Eye (tissue), 1 donor: ENCODE results near the gene LRP1.
A peak's percentile ranks its signal among the peaks of the same experiment; 100 is the strongest.

ENCODE experiments used
- DNase-seq: peaks from one replicate; pipeline ENCODE4 v3.0.0-alpha.2; 2015

LRP1 gene

GRCh38 chr12:57157588-57158173 lies 29.4 kb downstream of the LRP1 start:
- DNase-seq = no peak

DNA sequence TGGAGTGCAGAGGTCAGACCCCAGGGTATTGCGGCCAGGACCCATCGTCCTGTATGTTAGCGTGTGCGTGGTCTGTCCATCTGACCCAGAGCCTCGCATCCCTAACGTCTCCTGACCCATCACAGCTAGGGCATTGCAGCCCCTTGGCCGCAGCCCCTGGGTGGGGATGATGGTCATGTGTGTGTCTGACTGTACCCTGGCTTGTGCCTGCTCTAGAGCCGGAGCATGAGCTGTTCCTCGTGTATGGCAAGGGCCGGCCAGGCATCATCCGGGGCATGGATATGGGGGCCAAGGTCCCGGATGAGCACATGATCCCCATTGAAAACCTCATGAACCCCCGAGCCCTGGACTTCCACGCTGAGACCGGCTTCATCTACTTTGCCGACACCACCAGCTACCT lies 29.9 kb downstream of the LRP1 start:
- no peak for DNase-seq

DNA sequence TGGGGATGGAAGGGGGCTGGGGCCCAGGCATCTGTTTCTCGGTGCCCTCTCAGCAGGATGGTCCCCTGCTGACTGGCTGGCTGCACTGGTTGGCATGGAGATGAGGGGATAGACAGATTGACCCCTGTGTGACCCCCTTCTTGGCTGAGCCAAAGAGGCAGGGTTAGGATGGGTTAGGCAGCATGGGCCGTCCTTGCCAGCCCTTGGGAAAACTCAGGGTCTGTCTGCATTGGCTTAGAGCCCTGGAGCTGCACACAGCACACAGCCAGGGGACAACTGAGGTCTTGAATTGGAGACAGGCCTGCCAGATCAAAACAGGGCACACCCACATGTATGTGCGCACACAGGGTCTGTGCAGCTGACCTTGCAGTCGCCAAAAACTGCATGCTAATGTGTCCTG lies 30.4 kb downstream of the LRP1 start:
- DNase-seq = peak; percentile 55

GRCh38 chr12:57159311-57159710 lies 31.0 kb downstream of the LRP1 start:
- no peak for DNase-seq

DNA sequence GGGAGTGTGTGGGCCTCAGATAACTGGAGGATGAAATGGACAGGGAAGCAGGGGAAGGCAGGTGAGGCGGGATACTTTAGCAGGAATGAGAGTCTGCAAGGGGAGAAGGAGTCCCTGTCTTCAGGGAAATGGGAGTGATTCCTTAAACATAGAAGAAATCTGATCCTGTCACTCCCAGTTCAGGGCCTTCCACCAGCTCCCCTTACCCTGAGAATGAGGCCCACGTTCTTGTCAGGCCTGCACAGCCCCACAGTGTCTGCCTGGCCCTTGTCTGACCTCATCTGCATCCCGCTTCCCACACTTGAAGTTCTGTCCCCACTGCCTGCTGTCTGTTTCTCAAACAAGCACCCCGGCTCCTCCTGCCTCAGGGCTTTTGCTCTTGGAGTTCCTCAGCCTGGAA lies 31.8 kb downstream of the LRP1 start:
- DNase-seq = no peak

DNA sequence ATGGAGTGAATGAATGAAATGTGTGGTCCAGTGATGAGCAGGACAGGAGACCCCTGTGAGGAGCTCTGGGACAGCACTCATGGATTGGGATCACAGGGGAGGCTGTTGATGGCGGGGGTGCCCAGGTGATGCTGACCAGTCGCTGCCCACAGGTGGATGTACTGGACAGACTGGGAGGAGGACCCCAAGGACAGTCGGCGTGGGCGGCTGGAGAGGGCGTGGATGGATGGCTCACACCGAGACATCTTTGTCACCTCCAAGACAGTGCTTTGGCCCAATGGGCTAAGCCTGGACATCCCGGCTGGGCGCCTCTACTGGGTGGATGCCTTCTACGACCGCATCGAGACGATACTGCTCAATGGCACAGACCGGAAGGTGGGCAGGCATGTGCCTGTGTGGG lies 32.5 kb downstream of the LRP1 start:
- DNase-seq = no peak

- no peak for DNase-seq
These were observed 33.2 kb downstream of the LRP1 start for GRCh38 chr12:57161491-57161890.

- no peak for DNase-seq
These were observed 34.4 kb downstream of the LRP1 start for GRCh38 chr12:57162553-57163125.

DNA sequence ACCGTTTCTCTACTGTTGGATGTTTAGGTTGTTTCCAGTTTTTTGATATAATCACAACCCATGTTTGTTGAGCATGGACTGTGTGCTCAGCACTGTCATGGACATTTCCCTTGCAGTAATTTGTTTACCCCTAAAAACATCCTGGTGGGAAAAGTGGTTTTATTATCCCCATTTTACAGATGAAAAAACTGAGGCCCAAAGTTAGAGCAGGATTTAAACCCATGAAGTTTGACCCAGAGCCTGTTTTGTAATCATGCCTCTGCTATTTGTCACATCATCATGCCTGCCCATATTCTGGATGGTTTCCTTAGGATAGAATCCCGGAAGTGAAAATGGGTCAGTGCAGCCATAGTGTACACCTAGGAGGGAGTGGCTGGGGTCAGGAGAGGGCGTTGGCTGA lies 36.2 kb downstream of the LRP1 start:
- no peak for DNase-seq

DNA sequence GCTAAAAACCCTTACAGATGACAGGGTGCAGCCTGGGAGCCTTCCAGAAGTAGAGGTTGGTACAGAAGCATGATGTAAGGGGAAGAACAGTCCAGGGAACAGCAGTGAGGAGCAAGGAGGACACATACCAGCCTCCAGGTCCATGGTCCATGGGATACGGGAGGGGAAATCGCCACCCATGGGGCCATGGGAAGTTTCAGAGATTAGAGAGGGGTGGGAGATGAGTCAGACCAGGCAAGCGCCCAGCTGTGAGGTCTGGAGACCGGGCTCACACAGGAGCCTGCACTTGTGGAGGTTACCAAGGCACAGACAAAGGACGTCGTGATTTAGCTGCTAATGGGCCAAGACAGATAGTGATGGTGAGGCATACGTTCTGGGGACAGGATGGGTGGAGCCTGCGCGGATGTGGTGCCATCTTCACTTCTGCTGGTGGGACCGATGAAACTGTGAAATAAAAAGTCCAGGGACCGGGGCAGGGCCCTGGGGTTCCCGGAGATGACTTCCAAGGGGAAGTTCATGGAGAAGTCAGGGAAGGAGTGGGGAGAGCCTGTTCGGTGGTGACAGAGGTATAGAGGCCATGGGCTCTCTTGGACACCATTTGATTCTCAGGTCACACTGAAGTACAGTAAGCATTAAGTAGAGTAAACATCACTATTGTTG lies 36.8 kb downstream of the LRP1 start:
- no peak for DNase-seq

- no peak for DNase-seq
These were observed 37.5 kb downstream of the LRP1 start for GRCh38 chr12:57165741-57166140.

- DNase-seq = no peak
These were observed 38.7 kb downstream of the LRP1 start for GRCh38 chr12:57166971-57167371.

- no peak for DNase-seq
These were observed 39.8 kb downstream of the LRP1 start for GRCh38 chr12:57168058-57168457.

DNA sequence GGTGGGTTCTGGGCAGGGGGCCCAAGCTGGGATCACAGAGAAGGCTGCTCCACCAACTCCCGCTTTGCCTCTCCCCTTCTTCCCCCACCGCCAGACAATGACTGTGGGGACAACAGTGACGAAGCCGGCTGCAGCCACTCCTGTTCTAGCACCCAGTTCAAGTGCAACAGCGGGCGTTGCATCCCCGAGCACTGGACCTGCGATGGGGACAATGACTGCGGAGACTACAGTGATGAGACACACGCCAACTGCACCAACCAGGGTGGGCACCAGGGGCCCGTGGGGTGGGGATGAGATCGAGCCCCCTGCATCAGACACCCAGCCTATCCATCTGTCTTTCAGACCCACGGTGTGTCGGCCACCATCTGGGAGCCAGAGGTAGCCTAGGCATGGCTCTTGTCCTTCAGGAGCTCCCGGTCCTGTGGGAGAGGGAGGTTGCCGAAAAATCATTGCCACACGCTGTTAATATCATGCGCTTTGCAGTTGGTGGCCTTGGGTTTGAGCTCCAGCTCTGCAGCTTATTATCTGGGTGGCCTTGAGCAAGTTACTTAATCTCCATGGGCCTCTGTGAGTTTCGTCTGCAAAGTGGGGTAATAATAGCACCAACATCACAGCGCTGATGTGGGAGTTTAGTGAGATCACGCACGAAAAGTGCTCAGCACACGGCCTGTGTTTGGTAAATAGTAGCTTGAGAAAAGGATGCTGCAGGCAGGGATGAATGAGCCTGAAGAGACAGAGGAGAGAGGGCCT lies 40.9 kb downstream of the LRP1 start:
- no peak for DNase-seq

- DNase-seq = no peak
These were observed 41.7 kb downstream of the LRP1 start for GRCh38 chr12:57169969-57170368.

DNA sequence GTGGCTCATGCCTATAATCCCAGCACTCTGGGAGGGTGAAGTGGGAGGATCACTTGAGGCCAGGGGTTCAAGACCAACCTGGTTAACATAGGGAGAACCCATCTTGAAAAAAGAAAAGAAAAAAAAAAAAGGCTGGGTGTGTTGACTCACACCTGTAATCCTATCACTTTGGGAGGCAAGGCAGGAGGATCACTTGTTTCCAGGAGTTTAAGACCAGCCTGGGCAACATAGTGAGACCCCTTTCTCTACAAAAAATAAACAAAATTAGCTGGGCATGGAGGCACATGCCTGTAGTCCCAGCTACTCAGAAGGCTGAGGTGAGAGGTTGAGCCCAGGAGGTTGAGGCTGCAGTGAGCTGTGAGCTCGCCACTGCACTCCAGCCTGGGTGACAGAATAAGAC lies 42.1 kb downstream of the LRP1 start:
- no peak for DNase-seq

- no peak for DNase-seq
These were observed 42.6 kb downstream of the LRP1 start for GRCh38 chr12:57170927-57171326.

GRCh38 chr12:57171668-57172067 lies 43.4 kb downstream of the LRP1 start:
- peak; percentile 50 for DNase-seq

GRCh38 chr12:57173089-57173488 lies 44.8 kb downstream of the LRP1 start:
- no peak for DNase-seq

- DNase-seq = no peak
These were observed 45.4 kb downstream of the LRP1 start for GRCh38 chr12:57173683-57174082.

- peak; percentile 84 for DNase-seq
These were observed 47.3 kb downstream of the LRP1 start for GRCh38 chr12:57175428-57176138.

GRCh38 chr12:57176139-57176477 lies 47.8 kb downstream of the LRP1 start:
- DNase-seq = no peak

GRCh38 chr12:57176846-57177245 lies 48.6 kb downstream of the LRP1 start:
- no peak for DNase-seq

- no peak for DNase-seq
These were observed 49.1 kb downstream of the LRP1 start for GRCh38 chr12:57177354-57177753.
